LNCaP clone FGC (cell line): ENCODE data around the gene MCTP2.
A peak's percentile ranks its signal among the peaks of the same experiment; 100 is the strongest.

ENCODE experiments used
- DNase-seq: peaks from one replicate; pipeline ENCODE4 v3.0.0-alpha.2; 2011; ENCODE audit warnings: low read depth
- H3K4me3 ChIP-seq: 2 replicates; pipeline ENCODE4 v1.5.1; 2011; ENCODE audit warnings: mild to moderate bottlenecking, low read depth, low read length, control low read depth
- TF ChIP-seq, protein P1 (sequence below): IDR thresholded peaks from 2 replicates; pipeline ENCODE4 v1.5.1; 2012; ENCODE audit warnings: mild to moderate bottlenecking; ENCODE audit not compliant: control insufficient read depth, insufficient read depth; ENCODE audit errors: extremely low read depth

The MCTP2 gene

DNA sequence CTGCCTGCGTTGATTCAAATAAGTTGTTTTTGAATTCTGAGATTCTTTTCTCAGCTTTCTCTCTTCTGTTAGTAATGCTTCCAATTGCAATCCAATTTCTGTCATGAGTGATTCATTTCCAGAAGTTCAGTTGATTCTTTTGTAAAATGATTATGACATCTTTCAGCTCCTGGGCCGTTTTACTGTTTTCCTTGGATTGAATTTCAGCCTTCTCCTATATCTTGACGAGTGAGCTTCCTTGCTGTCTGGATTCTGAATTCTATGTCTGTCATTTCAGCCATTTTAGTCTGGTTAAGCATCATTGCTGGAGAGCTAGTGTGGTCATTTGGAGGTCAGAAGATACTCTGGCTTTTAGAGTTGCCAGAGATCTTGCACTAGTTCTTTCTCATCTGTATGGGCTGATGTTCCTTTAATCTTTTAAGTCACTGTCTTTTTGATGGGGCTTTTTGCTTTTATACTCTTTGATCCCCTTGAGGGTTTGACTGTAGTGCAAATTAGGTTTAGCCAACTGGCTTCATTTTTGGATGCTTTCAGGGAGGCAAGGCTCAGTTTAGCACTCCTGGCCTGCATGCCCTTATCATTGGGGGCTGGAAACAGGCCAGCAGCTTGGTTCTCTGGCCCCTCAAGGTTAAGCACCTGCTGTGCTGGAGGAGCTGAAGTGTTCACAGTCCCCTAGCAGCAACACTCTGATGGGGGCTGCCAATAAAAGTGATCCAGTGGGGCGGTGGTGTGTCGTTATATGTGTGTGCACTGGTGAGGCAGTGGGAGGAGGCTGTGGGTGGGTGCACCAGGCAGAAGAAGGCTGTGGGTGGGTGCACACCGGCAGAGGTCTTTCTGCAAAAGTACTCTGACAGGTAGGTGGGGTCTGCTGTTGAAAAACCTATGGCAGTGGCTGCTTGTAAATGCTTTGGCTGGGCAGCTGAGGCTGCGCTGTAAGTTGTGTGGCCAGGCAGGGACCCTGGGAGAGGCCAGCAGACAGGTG is 51.2 kb downstream of the MCTP2 start:
- TF ChIP-seq, protein P1, sequence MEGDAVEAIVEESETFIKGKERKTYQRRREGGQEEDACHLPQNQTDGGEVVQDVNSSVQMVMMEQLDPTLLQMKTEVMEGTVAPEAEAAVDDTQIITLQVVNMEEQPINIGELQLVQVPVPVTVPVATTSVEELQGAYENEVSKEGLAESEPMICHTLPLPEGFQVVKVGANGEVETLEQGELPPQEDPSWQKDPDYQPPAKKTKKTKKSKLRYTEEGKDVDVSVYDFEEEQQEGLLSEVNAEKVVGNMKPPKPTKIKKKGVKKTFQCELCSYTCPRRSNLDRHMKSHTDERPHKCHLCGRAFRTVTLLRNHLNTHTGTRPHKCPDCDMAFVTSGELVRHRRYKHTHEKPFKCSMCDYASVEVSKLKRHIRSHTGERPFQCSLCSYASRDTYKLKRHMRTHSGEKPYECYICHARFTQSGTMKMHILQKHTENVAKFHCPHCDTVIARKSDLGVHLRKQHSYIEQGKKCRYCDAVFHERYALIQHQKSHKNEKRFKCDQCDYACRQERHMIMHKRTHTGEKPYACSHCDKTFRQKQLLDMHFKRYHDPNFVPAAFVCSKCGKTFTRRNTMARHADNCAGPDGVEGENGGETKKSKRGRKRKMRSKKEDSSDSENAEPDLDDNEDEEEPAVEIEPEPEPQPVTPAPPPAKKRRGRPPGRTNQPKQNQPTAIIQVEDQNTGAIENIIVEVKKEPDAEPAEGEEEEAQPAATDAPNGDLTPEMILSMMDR = no peak
- DNase-seq = no peak
- no peak overlapping the region for H3K4me3 ChIP-seq

- no peak overlapping the region for H3K4me3 ChIP-seq
- no peak for DNase-seq
- TF ChIP-seq, protein P1 = no peak
These were observed 55.2 kb downstream of the MCTP2 start for GRCh38 chr15:94286583-94286982.

- no peak for DNase-seq
- TF ChIP-seq, protein P1 = no peak
- no peak overlapping the region for H3K4me3 ChIP-seq
These were observed 56.5 kb downstream of the MCTP2 start for GRCh38 chr15:94287794-94288246.

DNA sequence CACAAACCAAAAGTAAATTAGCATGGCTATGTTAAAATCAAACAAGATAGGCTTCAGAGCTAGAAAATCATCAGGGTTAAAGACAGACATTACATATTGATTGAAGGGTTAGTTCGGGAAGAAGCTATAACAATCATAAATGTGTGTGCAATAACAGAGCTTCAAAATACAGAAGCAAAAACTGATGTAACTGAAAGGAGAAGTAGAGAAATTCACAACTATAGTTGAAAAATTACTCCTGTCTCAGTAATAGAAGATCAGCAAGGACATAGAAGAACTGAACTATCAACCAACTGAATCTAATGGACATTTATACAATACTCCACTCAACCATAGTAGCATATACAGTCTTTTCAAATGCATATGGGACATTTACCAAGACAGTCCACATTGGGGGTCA is 59.4 kb downstream of the MCTP2 start:
- H3K4me3 ChIP-seq = no peak overlapping the region
- DNase-seq = no peak
- TF ChIP-seq, protein P1 = no peak

DNA sequence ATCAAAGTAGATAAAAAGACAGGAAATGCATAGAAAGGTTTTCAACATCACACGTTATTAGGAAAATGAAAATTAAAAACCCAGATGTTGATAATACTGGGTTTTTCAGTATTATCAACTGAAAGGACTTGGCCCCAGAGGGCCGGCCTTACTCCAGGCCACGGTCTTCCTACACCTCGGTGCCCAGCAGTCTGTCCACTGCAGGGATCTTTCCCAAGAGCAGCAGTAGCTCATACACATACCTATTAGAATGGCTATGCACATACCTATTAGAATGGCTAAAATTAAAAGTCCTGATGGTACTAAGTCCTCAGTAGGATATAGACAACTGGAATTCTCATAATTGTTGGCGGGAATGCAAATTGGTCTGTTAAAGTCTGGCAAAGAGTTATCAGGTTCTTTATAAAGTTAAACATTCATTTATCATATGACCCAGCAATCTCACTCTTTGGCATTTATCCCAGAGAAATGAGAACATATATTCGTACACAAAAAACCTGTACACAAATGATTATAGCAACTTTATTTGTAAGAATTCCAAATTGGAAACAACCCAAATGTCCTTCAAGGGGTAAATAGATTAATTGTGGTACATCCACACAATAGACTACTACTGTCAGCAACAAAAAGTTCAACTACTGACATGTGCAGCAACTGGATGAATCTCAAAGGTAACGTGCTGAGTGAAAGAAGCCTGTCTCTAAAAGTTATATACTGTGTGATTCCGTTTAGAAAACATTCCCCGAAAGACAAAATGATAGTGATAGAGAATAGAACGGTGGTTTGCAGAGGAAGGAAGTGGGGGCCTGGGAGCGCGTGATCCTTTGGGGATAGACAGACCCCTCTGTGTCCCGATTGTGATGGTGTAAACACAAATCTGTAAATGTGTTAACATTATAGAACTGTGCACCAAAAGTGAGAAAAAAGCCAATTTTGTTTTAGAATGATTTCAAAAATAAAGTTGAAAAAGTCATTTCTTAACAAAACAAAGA is 62.3 kb downstream of the MCTP2 start:
- DNase-seq = peak; percentile 93
- TF ChIP-seq, protein P1 = no peak
- H3K4me3 ChIP-seq = no peak overlapping the region

DNA sequence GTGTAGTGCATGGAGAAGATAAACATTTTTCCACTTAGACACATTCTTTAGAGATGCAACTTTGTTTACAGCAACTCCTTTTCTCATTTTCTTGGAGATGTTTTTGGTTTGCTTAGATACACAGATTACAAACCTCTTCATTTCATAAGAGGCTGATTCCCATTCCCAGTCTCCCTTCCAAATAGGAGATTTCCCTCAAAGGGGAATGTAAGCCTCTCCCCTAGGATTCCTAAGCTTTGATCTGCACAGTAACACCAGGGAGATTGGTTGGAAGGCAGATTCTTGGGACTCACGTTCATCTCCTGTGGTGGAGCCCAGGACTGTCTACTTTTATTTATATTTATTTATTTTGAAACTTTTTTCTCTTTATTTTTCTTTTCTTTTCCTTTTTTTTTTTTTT is 63.2 kb downstream of the MCTP2 start:
- TF ChIP-seq, protein P1 = no peak
- H3K4me3 ChIP-seq = no peak overlapping the region
- DNase-seq = no peak
